ENCODE measurements around the gene ZGPAT. TPM values are rescaled to one million over a fixed set of nuclear protein-coding genes. Genes with fewer than 3 reads are reported as not detected.

Gene ZGPAT
- total RNA-seq, 4 donors from 2014 or later = 13.4 to 20.8 (median 15.5) TPM

DNA sequence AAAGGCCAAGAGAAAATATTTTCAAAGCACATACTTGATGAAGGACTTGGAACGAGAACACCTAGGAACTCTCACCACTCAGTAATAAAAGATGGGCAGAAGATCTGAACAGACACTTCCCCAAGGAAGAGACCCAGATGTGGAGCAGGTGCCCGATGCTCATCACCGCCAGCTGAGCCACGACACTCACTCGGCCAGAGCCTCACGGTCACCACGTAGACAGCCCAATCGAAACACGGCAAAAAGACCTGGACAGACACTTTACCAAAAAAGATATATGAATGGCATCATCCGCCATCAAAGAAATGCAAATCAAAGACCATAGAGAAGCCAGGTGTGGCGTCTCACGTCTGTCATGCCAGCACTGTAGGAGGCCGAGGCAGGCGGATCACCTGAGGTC lies 73.3 kb downstream of the ZGPAT start:
- intact Hi-C loops (cut with DNase I; ENCODE audit: low total_unique reads) = no loop called here
- in situ Hi-C loops (cut with MboI; ENCODE audit: low sequenced_read_pairs in 4 of 4) = loop anchor here in 2 of 4 donors (10.0 kb wide), 2 partner anchors 84 to 194 kb away; partner anchors contain the start of genes ABHD16B (in 1 of the 2), SAMD10 (in 1 of the 2) and TPD52L2 (in 1 of the 2)

GRCh38 chr20:63782051-63782471 lies 74.2 kb downstream of the ZGPAT start:
- no peaks in the 10 kb centered on the region for H3K36me3 ChIP-seq
- H3K27me3 ChIP-seq = no peaks in the 10 kb centered on the region
- ATAC-seq (no peak), DNase-seq (no peak)
- peaks cover 0 to under 1% of the 10 kb centered on the region in 2 donors for H3K4me1 ChIP-seq
- no peak for TF ChIP-seq POLR2A (IDR thresholded peaks at IDR 0.05)
- TF ChIP-seq, protein P1, sequence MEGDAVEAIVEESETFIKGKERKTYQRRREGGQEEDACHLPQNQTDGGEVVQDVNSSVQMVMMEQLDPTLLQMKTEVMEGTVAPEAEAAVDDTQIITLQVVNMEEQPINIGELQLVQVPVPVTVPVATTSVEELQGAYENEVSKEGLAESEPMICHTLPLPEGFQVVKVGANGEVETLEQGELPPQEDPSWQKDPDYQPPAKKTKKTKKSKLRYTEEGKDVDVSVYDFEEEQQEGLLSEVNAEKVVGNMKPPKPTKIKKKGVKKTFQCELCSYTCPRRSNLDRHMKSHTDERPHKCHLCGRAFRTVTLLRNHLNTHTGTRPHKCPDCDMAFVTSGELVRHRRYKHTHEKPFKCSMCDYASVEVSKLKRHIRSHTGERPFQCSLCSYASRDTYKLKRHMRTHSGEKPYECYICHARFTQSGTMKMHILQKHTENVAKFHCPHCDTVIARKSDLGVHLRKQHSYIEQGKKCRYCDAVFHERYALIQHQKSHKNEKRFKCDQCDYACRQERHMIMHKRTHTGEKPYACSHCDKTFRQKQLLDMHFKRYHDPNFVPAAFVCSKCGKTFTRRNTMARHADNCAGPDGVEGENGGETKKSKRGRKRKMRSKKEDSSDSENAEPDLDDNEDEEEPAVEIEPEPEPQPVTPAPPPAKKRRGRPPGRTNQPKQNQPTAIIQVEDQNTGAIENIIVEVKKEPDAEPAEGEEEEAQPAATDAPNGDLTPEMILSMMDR (IDR thresholded peaks at IDR 0.05 in 4 of 5, conservative IDR thresholded peaks at IDR 0.05 in 1 of 5) = no peak
- in situ Hi-C loops (cut with MboI; ENCODE audit: low sequenced_read_pairs in 4 of 4) (loop anchor here in 2 of 4 donors (10.0 kb wide), 2 partner anchors 83 to 193 kb away; partner anchors contain the start of genes ABHD16B (in 1 of the 2), SAMD10 (in 1 of the 2) and TPD52L2 (in 1 of the 2)), intact Hi-C loops (cut with DNase I; ENCODE audit: low total_unique reads) (no loop called here)
- H3K27ac ChIP-seq = no peak overlapping the region
- H3K9me3 ChIP-seq = no peaks in the 10 kb centered on the region
- H3K4me3 ChIP-seq = no peak overlapping the region

More for the DNA sequence above, 73.3 kb downstream of the ZGPAT start:
- Histone ChIP-seq H3K27ac (no peak overlapping the region), H3K27me3 (no peaks in the 10 kb centered on the region), H3K9me3 (no peaks in the 10 kb centered on the region), H3K4me3 (no peak overlapping the region), H3K36me3 (no peaks in the 10 kb centered on the region), H3K4me1 (no peaks in the 10 kb centered on the region)
- DNase-seq (no peak), ATAC-seq (no peak)
- TF ChIP-seq POLR2A (IDR thresholded peaks at IDR 0.05) = no peak
- TF ChIP-seq, protein P1 (IDR thresholded peaks at IDR 0.05 in 4 of 5, conservative IDR thresholded peaks at IDR 0.05 in 1 of 5) = no peak

GRCh38 chr20:63782521-63782971 lies 74.7 kb downstream of the ZGPAT start:
- H3K4me1 ChIP-seq = peaks cover 0 to 5% of the 10 kb centered on the region in 2 donors
- H3K27me3 ChIP-seq = no peaks in the 10 kb centered on the region
- no peak for TF ChIP-seq POLR2A (IDR thresholded peaks at IDR 0.05)
- TF ChIP-seq, protein P1 (IDR thresholded peaks at IDR 0.05 in 4 of 5, conservative IDR thresholded peaks at IDR 0.05 in 1 of 5) = no peak
- in situ Hi-C loops (cut with MboI; ENCODE audit: low sequenced_read_pairs in 4 of 4) = loop anchor here in 2 of 4 donors (10.0 kb wide), 2 partner anchors 82 to 192 kb away; partner anchors contain the start of genes ABHD16B (in 1 of the 2), SAMD10 (in 1 of the 2) and TPD52L2 (in 1 of the 2)
- H3K27ac ChIP-seq = no peak overlapping the region
- H3K9me3 ChIP-seq = no peaks in the 10 kb centered on the region
- no peaks in the 10 kb centered on the region for H3K36me3 ChIP-seq
- intact Hi-C loops (cut with DNase I; ENCODE audit: low total_unique reads) = no loop called here
- no peak for DNase-seq
- H3K4me3 ChIP-seq = no peak overlapping the region
- no peak for ATAC-seq

DNA sequence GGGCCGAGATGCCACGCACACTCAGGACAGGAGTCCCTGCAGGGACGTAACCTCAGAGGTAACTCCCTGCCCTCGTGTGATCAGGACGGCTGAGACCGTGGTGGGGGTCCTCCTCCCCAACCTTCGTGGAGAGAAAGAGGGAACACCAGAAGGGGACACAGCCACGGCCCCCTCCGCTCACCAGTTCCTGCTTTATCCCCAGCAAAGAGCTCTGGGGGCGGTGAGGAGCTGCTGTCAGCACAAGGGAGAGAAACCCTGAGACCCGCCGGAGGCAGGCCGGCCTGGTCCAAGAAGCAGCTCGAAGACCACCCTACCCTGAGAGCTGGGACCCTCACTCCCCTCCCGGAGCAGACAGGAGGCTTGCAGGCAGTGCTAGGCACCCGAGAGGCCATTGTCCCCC lies 76.1 kb downstream of the ZGPAT start:
- Histone ChIP-seq H3K36me3 (no peaks in the 10 kb centered on the region), H3K4me3 (no peak overlapping the region), H3K4me1 (peaks cover 0 to 7% of the 10 kb centered on the region in 2 donors), H3K9me3 (no peaks in the 10 kb centered on the region), H3K27ac (no peak overlapping the region), H3K27me3 (no peaks in the 10 kb centered on the region)
- in situ Hi-C loops (cut with MboI; ENCODE audit: low sequenced_read_pairs in 4 of 4) = loop anchor here in 2 of 4 donors (10.0 kb wide), 2 partner anchors 81 to 191 kb away; partner anchors contain the start of genes ABHD16B (in 1 of the 2), SAMD10 (in 1 of the 2) and TPD52L2 (in 1 of the 2)
- ATAC-seq = no peak
- DNase-seq = no peak
- no peak for TF ChIP-seq POLR2A (IDR thresholded peaks at IDR 0.05)
- TF ChIP-seq, protein P1 (IDR thresholded peaks at IDR 0.05 in 4 of 5, conservative IDR thresholded peaks at IDR 0.05 in 1 of 5) = no peak
- intact Hi-C loops (cut with DNase I; ENCODE audit: low total_unique reads) = no loop called here
